ENCODE data around the gene SLC35E3.

SLC35E3 gene

GRCh38 chr12:68784015-68784414 lies 38.0 kb downstream of the SLC35E3 start:
- ATAC-seq (no peak), DNase-seq (ENCODE audit: low spot score in 2 of 2) (no peak)
- Mint-ChIP-seq H3K4me3 (no peak overlapping the region), H3K4me1 (no peaks in the 10 kb centered on the region), H3K9me3 (no peaks in the 10 kb centered on the region), H3K36me3 (no peaks in the 10 kb centered on the region), H3K27ac (no peak overlapping the region)

GRCh38 chr12:68785358-68785757 lies 39.4 kb downstream of the SLC35E3 start:
- ATAC-seq, result no peak
- no peak overlapping the region for H3K4me3 Mint-ChIP-seq
- no peaks in the 10 kb centered on the region for H3K4me1 Mint-ChIP-seq
- H3K9me3 Mint-ChIP-seq, result no peaks in the 10 kb centered on the region
- no peak for DNase-seq (ENCODE audit: low spot score in 2 of 2)
- no peak overlapping the region for H3K27ac Mint-ChIP-seq
- no peaks in the 10 kb centered on the region for H3K36me3 Mint-ChIP-seq

- ATAC-seq (no peak), DNase-seq (ENCODE audit: low spot score in 2 of 2) (no peak)
- H3K4me3 Mint-ChIP-seq, result no peak overlapping the region
- H3K4me1 Mint-ChIP-seq, result no peaks in the 10 kb centered on the region
- no peak overlapping the region for H3K27ac Mint-ChIP-seq
- H3K9me3 Mint-ChIP-seq, result no peaks in the 10 kb centered on the region
- no peaks in the 10 kb centered on the region for H3K36me3 Mint-ChIP-seq
Measured at GRCh38 chr12:68785823-68786222, 39.8 kb downstream of the SLC35E3 start.

- no peaks in the 10 kb centered on the region for H3K36me3 Mint-ChIP-seq
- no peak overlapping the region for H3K4me3 Mint-ChIP-seq
- DNase-seq (ENCODE audit: low spot score in 2 of 2), result no peak
Measured at GRCh38 chr12:68786929-68787328, 41.0 kb downstream of the SLC35E3 start.

GRCh38 chr12:68788554-68789143 lies 42.7 kb downstream of the SLC35E3 start:
- no peak overlapping the region for H3K4me3 Mint-ChIP-seq
- no peak overlapping the region for H3K27ac Mint-ChIP-seq
- ATAC-seq, result no peak
- DNase-seq (ENCODE audit: low spot score in 2 of 2), result no peak
- H3K36me3 Mint-ChIP-seq, result no peaks in the 10 kb centered on the region
- no peaks in the 10 kb centered on the region for H3K4me1 Mint-ChIP-seq
- no peaks in the 10 kb centered on the region for H3K9me3 Mint-ChIP-seq

More at GRCh38 chr12:68786929-68787328, 41.0 kb downstream of the SLC35E3 start:
- Mint-ChIP-seq H3K27ac (no peak overlapping the region), H3K4me1 (no peaks in the 10 kb centered on the region), H3K9me3 (no peaks in the 10 kb centered on the region)
- no peak for ATAC-seq

- Mint-ChIP-seq H3K4me3 (no peak overlapping the region), H3K27ac (no peak overlapping the region), H3K4me1 (no peaks in the 10 kb centered on the region), H3K9me3 (no peaks in the 10 kb centered on the region), H3K36me3 (no peaks in the 10 kb centered on the region)
- DNase-seq (ENCODE audit: low spot score in 2 of 2) (no peak), ATAC-seq (no peak)
Measured at GRCh38 chr12:68789144-68789878, 43.3 kb downstream of the SLC35E3 start.

GRCh38 chr12:68790081-68790951 lies 44.3 kb downstream of the SLC35E3 start:
- DNase-seq (ENCODE audit: low spot score in 2 of 2), result no peak
- Mint-ChIP-seq H3K9me3 (no peaks in the 10 kb centered on the region), H3K4me3 (no peak overlapping the region), H3K36me3 (no peaks in the 10 kb centered on the region), H3K27ac (no peak overlapping the region), H3K4me1 (no peaks in the 10 kb centered on the region)
- ATAC-seq, result no peak

- ATAC-seq (no peak), DNase-seq (ENCODE audit: low spot score in 2 of 2) (no peak)
- H3K4me3 Mint-ChIP-seq, result no peak overlapping the region
- H3K36me3 Mint-ChIP-seq, result no peaks in the 10 kb centered on the region
- H3K9me3 Mint-ChIP-seq, result no peaks in the 10 kb centered on the region
- no peak overlapping the region for H3K27ac Mint-ChIP-seq
- H3K4me1 Mint-ChIP-seq, result no peaks in the 10 kb centered on the region
Measured at GRCh38 chr12:68790952-68791234, 44.9 kb downstream of the SLC35E3 start.

- Mint-ChIP-seq H3K27ac (no peak overlapping the region), H3K4me1 (no peaks in the 10 kb centered on the region), H3K4me3 (no peak overlapping the region), H3K9me3 (no peaks in the 10 kb centered on the region), H3K36me3 (no peaks in the 10 kb centered on the region)
- no peak for ATAC-seq
- no peak for DNase-seq (ENCODE audit: low spot score in 2 of 2)
Measured at GRCh38 chr12:68791897-68792481, 46.0 kb downstream of the SLC35E3 start.

GRCh38 chr12:68792952-68793351 lies 47.0 kb downstream of the SLC35E3 start:
- peak in 1 of 2 donors; percentile 66 for DNase-seq (ENCODE audit: low spot score in 2 of 2)
- no peaks in the 10 kb centered on the region for H3K9me3 Mint-ChIP-seq
- H3K27ac Mint-ChIP-seq, result no peak overlapping the region
- no peak overlapping the region for H3K4me3 Mint-ChIP-seq
- no peaks in the 10 kb centered on the region for H3K36me3 Mint-ChIP-seq
- no peaks in the 10 kb centered on the region for H3K4me1 Mint-ChIP-seq
- ATAC-seq, result peak; percentile 85

GRCh38 chr12:68793436-68793835 lies 47.5 kb downstream of the SLC35E3 start:
- Mint-ChIP-seq H3K9me3 (no peaks in the 10 kb centered on the region), H3K36me3 (no peaks in the 10 kb centered on the region), H3K27ac (no peak overlapping the region), H3K4me1 (no peaks in the 10 kb centered on the region), H3K4me3 (no peak overlapping the region)
- ATAC-seq, result no peak
- DNase-seq (ENCODE audit: low spot score in 2 of 2), result no peak

GRCh38 chr12:68793975-68794652 lies 48.1 kb downstream of the SLC35E3 start:
- Mint-ChIP-seq H3K36me3 (no peaks in the 10 kb centered on the region), H3K27ac (no peak overlapping the region), H3K9me3 (no peaks in the 10 kb centered on the region), H3K4me3 (no peak overlapping the region), H3K4me1 (no peaks in the 10 kb centered on the region)
- DNase-seq (ENCODE audit: low spot score in 2 of 2) (no peak), ATAC-seq (no peak)

- Mint-ChIP-seq H3K4me3 (no peak overlapping the region), H3K36me3 (no peaks in the 10 kb centered on the region), H3K9me3 (no peaks in the 10 kb centered on the region), H3K4me1 (no peaks in the 10 kb centered on the region), H3K27ac (no peak overlapping the region)
- DNase-seq (ENCODE audit: low spot score in 2 of 2) (no peak), ATAC-seq (peak; percentile 60)
Measured at GRCh38 chr12:68794653-68795251, 48.8 kb downstream of the SLC35E3 start.

GRCh38 chr12:68796399-68796798 lies 50.4 kb downstream of the SLC35E3 start:
- no peak for ATAC-seq
- Mint-ChIP-seq H3K36me3 (no peaks in the 10 kb centered on the region), H3K9me3 (no peaks in the 10 kb centered on the region), H3K4me3 (no peak overlapping the region), H3K4me1 (no peaks in the 10 kb centered on the region), H3K27ac (no peak overlapping the region)
- DNase-seq (ENCODE audit: low spot score in 2 of 2), result no peak

- no peak for DNase-seq (ENCODE audit: low spot score in 2 of 2)
- Mint-ChIP-seq H3K4me1 (no peaks in the 10 kb centered on the region), H3K9me3 (no peaks in the 10 kb centered on the region), H3K27ac (no peak overlapping the region), H3K36me3 (no peaks in the 10 kb centered on the region), H3K4me3 (no peak overlapping the region)
- no peak for ATAC-seq
Measured at GRCh38 chr12:68798882-68799234, 52.9 kb downstream of the SLC35E3 start.
